Measurements from ENCODE around the gene OAS2.
"Not testable (repeated sequence)": the region's sequence is repeated elsewhere in the genome, so short reads cannot be mapped to it uniquely, and the experiment has no call there.

The OAS2 gene

GRCh38 chr12:112950701-112951100, 27.6 kb upstream of the OAS2 start:
- no peak for DNase-seq

GRCh38 chr12:112957125-112957524, 21.2 kb upstream of the OAS2 start:
- not testable (repeated sequence) for DNase-seq

- no peak for DNase-seq
Observed at GRCh38 chr12:112961074-112961473, 17.2 kb upstream of the OAS2 start.

GRCh38 chr12:112961536-112961935, 16.8 kb upstream of the OAS2 start:
- DNase-seq, result no peak

- DNase-seq, result no peak
Observed at GRCh38 chr12:112962561-112962960, 15.8 kb upstream of the OAS2 start.

- no peak for DNase-seq
Observed at GRCh38 chr12:112963227-112963861, 15.0 kb upstream of the OAS2 start.

GRCh38 chr12:112964067-112964670, 14.2 kb upstream of the OAS2 start:
- DNase-seq, result no peak

GRCh38 chr12:112964915-112965314, 13.4 kb upstream of the OAS2 start:
- DNase-seq, result no peak

GRCh38 chr12:112965643-112966042, 12.7 kb upstream of the OAS2 start:
- DNase-seq, result no peak

- DNase-seq, result no peak
Observed at GRCh38 chr12:112967306-112967705, 11.0 kb upstream of the OAS2 start.

- no peak for DNase-seq
Observed at GRCh38 chr12:112967858-112968257, 10.5 kb upstream of the OAS2 start.

GRCh38 chr12:112969547-112970306, 8.6 kb upstream of the OAS2 start:
- no peak for DNase-seq

GRCh38 chr12:112970391-112970790, 7.9 kb upstream of the OAS2 start:
- DNase-seq, result no peak

GRCh38 chr12:112971248-112971647, 7.1 kb upstream of the OAS2 start:
- no peak for DNase-seq

- DNase-seq, result no peak
Observed at GRCh38 chr12:112973011-112973735, 5.1 kb upstream of the OAS2 start.

- DNase-seq, result no peak
Observed at GRCh38 chr12:112973818-112974231, 4.5 kb upstream of the OAS2 start.

GRCh38 chr12:112974904-112975303, 3.4 kb upstream of the OAS2 start:
- no peak for DNase-seq

- DNase-seq, result no peak
Observed at GRCh38 chr12:112977139-112977538, 1.2 kb upstream of the OAS2 start.

- DNase-seq, result no peak
Observed at GRCh38 chr12:112977641-112978040, 678 bp upstream of the OAS2 start.

- DNase-seq, result no peak
Observed at GRCh38 chr12:112979041-112979680, 842 bp downstream of the OAS2 start.

- DNase-seq, result no peak
Observed at GRCh38 chr12:112980491-112981158, 2.3 kb downstream of the OAS2 start.

GRCh38 chr12:112985642-112986290, 7.4 kb downstream of the OAS2 start:
- DNase-seq, result no peak

Measured in NCI-H226 (cell line).